NB4 (cell line): Measurements from ENCODE around the gene CUX1.
A peak's percentile ranks its signal among the peaks of the same experiment; 100 is the strongest.

Source experiments
- CTCF ChIP-seq: IDR thresholded peaks from one replicate; pipeline ENCODE4 v1.5.1; 2012; ENCODE audit warnings: low read depth, low read length
- POLR2A ChIP-seq: IDR thresholded peaks from 2 replicates; pipeline ENCODE4 v1.6.1; 2011; ENCODE audit warnings: mild to moderate bottlenecking; ENCODE audit not compliant: insufficient read length; ENCODE audit errors: extremely low read depth
- TF ChIP-seq, protein P1 (sequence below): IDR thresholded peaks from 2 replicates; pipeline ENCODE4 v1.6.1; 2011; ENCODE audit warnings: low read depth, low read length

DNA sequence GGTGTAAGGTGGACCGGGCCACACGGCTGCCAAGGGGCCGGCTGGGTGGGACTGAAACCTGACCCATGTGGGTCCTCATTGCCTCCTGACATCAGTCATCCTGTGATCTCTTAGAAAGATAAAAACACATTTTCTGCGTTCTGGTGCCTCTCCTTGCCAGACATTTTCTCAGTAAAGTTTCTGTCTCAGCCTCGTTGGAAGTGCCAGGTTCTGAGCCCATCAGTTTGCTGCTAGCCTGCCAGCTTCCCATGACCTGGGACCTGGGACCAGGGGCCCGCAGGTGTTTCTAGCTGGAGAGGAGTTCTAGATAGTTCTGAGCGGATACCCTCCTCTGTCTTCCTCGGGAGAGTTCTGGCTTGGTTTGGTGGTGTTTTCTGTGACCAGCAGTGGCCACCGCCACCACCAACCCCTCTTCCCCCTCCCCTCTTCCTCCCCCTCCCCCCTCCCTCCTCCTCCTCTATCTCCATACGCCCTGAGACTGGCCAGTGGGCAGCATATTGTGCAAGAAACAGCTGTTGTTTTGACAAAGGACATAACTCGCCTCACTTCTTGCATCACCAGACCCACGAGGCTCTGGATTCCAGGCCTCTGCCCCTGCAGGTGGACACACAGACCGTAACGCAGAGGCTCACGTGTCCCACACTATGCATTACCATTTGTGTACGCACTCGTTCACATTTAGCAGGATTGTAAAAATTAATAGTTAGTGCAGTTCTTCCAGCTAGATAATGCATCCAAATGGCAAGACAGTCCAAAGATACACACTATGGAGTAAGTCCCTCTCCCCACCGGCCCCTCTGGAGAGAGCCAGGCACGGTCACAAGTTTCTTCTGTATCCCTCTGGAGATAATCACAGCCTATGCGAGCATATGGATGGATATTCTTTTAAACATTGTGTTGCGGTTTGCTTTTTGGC is 94.6 kb downstream of the CUX1 start:
- no peak for TF ChIP-seq CTCF
- no peak for TF ChIP-seq POLR2A
- TF ChIP-seq, protein P1, sequence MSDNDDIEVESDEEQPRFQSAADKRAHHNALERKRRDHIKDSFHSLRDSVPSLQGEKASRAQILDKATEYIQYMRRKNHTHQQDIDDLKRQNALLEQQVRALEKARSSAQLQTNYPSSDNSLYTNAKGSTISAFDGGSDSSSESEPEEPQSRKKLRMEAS, result peak; percentile 55; the same call in 1 of the 2 replicates
